SHP77 treated with DMSO at 0.1 percent for 48 hours (cell line): ENCODE measurements around the gene CRYGN.

Experiments used
- DNase-seq: peaks from one replicate; lab custom pipeline; 2025; lab: John Stamatoyannopoulos, UW

CRYGN gene, protein sequence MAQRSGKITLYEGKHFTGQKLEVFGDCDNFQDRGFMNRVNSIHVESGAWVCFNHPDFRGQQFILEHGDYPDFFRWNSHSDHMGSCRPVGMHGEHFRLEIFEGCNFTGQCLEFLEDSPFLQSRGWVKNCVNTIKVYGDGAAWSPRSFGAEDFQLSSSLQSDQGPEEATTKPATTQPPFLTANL

DNA sequence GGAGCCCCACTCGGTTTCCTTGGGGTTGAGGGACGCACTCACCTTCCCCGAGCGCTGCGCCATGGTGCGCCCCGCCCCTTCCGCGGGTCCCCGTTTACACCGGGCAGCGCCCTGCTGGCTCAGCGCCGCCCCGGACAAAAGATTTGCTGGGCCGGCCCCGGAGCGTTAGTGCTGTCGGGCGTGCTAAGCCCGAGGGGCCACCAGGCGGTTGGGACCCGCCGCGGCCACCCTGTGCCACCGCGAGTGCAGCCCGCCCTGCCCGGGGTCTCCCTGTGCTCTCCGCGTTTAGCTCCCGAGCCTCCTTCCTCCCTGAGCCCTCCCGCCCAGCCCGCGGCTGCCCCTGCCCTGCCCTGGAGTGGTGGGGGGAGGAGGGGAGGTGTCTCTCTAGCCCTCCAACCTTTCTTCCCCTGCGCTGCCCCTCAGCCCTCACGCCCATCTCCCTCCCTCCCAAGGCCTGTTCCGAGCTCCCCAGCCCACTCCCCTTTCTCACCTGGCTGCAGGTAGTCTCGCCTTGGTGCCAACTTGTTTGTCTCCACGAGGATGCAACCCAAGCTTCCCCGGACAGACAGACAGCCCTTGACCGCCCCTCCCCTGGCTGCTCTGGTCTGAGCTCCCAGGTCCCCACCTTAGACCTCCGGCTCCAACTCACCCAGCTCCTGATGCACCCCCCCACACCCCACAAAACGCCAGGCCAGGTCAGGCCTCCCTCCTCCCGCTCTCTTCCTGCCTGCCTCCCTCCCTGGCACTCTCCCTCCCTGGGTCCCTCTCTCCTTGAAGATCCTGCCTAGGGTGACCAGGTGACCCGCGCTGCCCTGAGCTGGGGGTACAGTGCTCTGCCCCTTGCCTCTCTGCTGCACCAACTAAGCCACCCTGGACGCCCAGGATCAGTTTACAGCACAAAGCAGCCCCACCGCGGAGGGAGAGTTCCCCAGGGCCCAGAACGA lies at the start of gene CRYGN:
TSS of gene CRYGN (minus strand) at position 287 of the 944 bp plus-strand sequence. CDS start at position 63, 224 bp downstream.
- no peak for DNase-seq

DNA sequence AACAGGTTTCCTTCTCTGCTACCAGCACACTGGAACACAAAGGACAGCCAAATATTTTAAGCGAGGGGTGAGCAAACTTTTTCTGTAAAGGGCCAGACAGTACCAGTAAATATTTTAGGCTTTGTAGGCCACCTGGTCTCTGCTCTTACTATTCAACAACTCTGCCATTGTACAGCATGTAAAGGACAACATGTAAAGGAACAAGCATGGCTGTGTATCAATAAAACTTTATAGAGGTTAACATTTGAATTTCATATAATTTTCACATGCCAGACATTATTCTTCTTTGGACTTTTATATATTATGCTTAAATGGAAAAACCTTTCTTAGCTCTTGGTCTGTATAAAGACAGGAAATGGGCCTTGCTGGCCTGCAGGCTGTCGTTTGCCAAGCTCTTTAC lies 49.6 kb upstream of the CRYGN start:
- DNase-seq = no peak

DNA sequence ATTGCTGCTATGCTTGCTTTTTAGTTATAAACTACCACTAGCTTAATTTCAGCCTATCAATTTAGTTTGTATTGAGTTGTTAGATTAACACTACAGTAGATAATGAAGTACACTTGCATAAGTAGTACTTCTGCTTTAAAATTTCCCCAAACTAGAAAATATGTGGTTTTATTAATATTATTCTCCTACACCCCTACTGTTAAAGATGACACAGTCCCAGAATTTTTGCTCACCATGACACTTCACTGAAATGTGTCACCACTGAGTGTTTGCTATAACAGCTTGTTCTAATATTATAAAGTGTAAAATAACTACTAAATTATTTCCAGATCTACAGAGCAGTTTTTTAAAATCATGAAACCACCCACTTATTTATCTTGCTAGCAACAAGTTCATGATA lies 48.2 kb upstream of the CRYGN start:
- no peak for DNase-seq

DNA sequence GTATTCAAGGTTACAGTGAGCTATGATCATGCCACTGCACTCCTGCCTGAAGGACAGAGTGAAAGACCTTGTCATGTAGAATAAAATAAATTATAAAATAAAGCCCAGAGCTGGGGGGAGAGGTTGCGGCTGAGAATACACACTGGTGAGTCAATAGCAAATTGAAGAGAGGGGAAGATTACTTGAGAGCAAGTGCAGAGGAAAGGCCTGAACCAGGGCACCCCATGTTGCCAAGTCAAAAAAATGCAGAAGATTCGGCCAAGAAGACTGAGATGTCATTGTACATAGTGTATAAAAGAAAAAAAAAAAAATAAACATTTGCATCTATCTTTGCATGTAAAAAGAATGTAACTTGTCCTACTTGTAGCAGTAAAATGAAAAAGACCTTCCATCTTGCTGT lies 47.3 kb upstream of the CRYGN start:
- no peak for DNase-seq

DNA sequence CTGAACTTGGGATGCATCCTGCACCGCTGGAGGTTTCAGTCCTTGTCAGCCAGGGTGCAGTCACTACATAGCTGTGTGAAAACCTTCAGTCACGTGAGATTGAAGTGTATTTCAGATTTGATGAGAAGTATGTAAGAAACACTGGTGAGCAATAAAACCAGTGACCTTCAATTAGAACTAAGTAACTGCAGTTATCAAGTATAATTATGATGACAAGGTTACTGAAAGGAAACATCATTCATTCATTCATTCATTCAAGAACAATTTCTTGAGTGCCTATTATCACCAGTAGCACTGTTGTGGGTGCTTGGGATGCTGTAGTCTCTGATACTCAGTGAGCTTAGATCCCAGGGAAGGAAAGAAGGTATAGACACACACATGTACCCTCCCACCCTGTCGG lies 46.1 kb upstream of the CRYGN start:
- DNase-seq = no peak

GRCh38 chr7:151484971-151485707 lies 45.2 kb upstream of the CRYGN start:
- DNase-seq = no peak

GRCh38 chr7:151483711-151483983 lies 43.7 kb upstream of the CRYGN start:
- DNase-seq = no peak

DNA sequence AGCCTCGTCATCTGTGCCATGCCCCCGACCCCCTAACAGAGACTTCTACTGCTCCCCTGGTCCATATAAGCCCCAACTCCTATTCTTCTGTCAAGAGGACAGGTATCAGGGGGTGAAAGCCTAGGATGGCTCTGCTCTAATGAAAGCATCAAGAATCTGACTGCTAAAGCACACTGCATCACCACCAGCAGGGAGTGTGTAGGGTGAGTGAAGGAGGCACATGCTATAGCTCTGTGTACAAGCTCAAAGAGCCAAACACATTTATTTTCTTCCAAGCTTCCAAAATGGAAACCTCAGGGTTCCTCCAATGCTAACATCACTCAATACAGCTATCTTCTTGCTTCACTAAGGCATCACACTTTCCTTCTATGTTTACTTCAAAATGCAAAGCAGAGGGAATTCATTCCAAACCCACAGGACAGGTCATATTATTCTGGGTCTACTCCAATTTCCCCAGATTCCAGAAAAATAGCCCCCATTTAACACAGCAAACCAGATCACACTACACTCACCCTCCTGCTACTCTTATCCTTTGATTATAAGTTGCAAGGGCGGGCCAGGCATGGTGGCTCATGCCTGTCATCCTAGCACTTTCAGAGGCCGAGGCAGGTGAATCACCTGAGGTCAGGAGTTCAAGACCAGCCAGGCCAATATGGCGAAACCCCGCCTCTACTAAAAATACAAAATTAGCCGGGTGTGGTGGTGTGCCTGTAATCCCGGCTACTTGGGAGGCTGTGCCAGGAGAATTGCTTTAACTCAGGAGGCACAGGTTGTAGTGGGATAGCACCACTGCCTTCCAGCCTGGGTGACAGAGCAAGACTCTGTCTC lies 43.2 kb upstream of the CRYGN start:
- DNase-seq = no peak

GRCh38 chr7:151481650-151482505 lies 41.9 kb upstream of the CRYGN start:
- no peak for DNase-seq

DNA sequence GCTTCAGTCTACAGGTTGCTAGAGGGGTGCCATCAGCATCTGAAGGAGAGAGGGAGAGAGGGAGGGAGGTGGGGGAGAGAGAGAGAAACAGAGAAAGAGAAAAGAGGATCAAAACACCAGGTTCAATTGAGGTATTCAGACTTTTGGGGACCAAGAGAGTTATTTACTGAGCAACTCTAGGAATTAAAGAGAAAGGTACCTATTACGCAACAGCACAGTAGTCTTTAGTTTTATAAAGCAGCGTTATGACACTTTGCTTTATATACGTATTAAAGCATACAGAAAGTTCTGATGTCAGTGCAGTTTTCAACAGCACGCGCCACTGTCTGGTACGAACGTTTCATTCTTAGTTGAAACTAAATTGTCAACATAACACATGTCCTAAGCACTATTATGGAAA lies 37.9 kb upstream of the CRYGN start:
- DNase-seq = no peak

- no peak for DNase-seq
Measured at GRCh38 chr7:151472644-151473380, 32.9 kb upstream of the CRYGN start.

- DNase-seq = no peak
Measured at GRCh38 chr7:151470711-151471110, 30.8 kb upstream of the CRYGN start.

GRCh38 chr7:151469281-151469680 lies 29.3 kb upstream of the CRYGN start:
- DNase-seq = no peak

DNA sequence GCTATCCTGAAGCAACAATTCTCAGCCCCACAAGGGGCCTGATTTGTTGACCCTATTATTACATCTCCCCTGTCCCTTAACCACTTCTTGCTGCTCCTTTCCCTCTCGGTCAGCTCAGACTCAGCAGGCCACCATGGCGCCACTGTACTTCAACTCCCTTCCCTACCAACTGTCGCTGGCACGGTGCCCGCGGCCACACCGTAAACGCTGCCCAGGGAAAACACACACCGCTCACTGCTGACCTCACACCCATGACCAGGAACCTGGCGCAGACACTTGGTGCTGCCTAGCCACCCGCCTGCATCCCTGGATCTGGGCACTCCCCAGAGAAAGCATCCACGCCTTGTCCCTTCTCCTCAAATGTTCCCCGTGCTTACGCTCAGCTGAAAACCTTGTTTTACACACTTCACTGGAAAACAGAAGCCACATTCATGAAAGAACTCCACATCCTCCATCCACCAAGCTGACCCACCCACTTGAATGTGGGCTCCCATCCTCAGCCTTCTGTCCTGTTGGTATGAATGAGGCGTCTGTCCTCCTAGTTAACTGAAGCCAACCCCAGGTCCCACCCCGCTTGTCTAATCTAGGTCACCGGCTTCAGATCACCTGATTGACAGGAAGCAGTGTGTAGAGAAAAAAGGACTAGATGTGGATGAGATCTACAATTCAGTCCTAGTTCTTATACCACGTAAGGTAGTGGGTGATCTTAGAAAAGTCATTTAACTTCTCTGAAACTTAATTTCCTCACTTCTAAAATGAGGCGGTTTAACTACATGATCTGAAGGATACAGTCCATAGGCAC lies 28.5 kb upstream of the CRYGN start:
- DNase-seq = no peak

GRCh38 chr7:151465169-151465568 lies 25.2 kb upstream of the CRYGN start:
- DNase-seq = no peak

DNA sequence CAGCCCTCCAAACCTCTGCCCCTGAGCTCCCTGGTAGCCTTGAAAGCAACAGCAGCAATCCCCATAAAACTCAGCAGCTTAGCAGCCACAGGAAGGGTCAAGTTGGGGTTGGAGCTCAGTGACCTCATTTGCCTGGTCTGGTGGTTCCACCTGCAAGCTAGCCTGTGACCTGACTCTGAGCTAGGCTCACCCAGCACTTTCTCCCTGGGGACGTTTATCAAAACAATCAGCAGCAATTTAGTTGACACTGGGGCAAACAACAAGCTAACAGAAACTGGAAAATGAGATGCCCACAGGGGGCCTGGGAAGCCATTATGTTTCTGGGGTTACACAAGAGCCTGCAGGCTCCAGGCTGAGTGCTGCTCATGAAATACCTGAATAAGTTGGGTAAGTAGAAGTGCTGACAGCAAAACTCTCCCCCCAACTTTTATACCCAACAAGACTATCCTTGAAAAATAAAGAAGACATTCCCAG lies 22.4 kb upstream of the CRYGN start:
- DNase-seq = no peak

DNA sequence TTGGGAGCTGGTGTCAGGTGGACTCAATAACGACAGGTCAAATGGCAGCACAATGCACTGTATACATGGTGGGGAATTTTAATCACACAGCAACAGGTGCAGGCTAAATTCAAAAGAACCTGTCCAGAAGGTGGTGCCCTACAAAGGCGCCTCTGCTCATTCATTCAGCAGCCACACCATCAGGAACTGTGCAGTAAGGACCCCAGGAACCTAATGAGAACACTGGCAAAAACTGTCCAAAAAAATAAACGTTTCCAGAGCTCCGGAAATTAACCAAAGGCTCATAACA lies 21.9 kb upstream of the CRYGN start:
- DNase-seq = no peak

- no peak for DNase-seq
Measured at GRCh38 chr7:151461096-151461941, 21.4 kb upstream of the CRYGN start.

GRCh38 chr7:151460474-151460855 lies 20.5 kb upstream of the CRYGN start:
- DNase-seq = no peak
